HepG2 (cell line): Measurements from ENCODE around the gene ABCC3. TPM values are rescaled to one million over a fixed set of nuclear protein-coding genes. Genes with fewer than 3 reads are reported as not detected.

Experiments used
- CBX2 ChIP-seq, 2 experiments: fragments of 200-600 bp in 1 of 2; sonication (generic); formaldehyde crosslinking in 1 of 2; IDR thresholded peaks; 2 replicates each; pipeline versions ENCODE4 v1.7.0 to v1.8.1; 2018 to 2022; ENCODE audit warnings: low read depth in 2 of 2, low read length in 1 of 2, mild to moderate bottlenecking in 1 of 2, missing genetic modification reagents in 1 of 2
- ETV6 ChIP-seq: sonication (generic); formaldehyde crosslinking; conservative IDR thresholded peaks from 2 replicates; pipeline ENCODE4 v1.4.0; 2020; ENCODE audit warnings: missing genetic modification reagents
- GATAD2A ChIP-seq: IDR thresholded peaks from 2 replicates; pipeline ENCODE4 v1.6.1; 2016
- GPN1 ChIP-seq: sonication (generic); formaldehyde crosslinking; IDR thresholded peaks from 2 replicates; pipeline ENCODE4 v1.5.1; 2020; ENCODE audit warnings: missing genetic modification reagents, borderline replicate concordance
- HIVEP1 ChIP-seq: sonication (generic); formaldehyde crosslinking; IDR thresholded peaks from 2 replicates; pipeline ENCODE4 v1.4.0; 2020; ENCODE audit warnings: mild to moderate bottlenecking, missing genetic modification reagents
- MTERF4 ChIP-seq: sonication (generic); formaldehyde crosslinking; IDR thresholded peaks from 2 replicates; pipeline ENCODE4 v1.8.0; 2023; ENCODE audit warnings: mild to moderate bottlenecking, missing genetic modification reagents
- ONECUT2 ChIP-seq: sonication (generic); formaldehyde crosslinking; IDR thresholded peaks from 2 replicates; pipeline ENCODE4 v1.4.0; 2020; ENCODE audit warnings: missing genetic modification reagents
- PHB2 ChIP-seq: fragments of 450-650 bp; IDR thresholded peaks from 2 replicates; pipeline ENCODE4 v1.6.1; 2018; ENCODE audit not compliant: partially characterized antibody
- POLR2A ChIP-seq, 2 experiments: IDR thresholded peaks; 2 replicates each; pipeline ENCODE4 v1.6.1; 2011; ENCODE audit warnings: low read depth in 2 of 2, low read length in 2 of 2, mild to moderate bottlenecking in 1 of 2, moderate library complexity in 1 of 2; ENCODE audit not compliant: insufficient read depth in 1 of 2
- SIX1 ChIP-seq: sonication (generic); formaldehyde crosslinking; IDR thresholded peaks from 2 replicates; pipeline ENCODE4 v1.4.0; 2020; ENCODE audit warnings: missing genetic modification reagents, borderline replicate concordance
- SPEN ChIP-seq: sonication (generic); formaldehyde crosslinking; IDR thresholded peaks from 2 replicates; pipeline ENCODE4 v1.5.1; 2020; ENCODE audit warnings: low read depth, mild to moderate bottlenecking, missing genetic modification reagents
- SYNCRIP ChIP-seq: fragments of 200-400 bp; formaldehyde crosslinking; IDR thresholded peaks from 2 replicates; pipeline ENCODE4 v1.6.1; 2018; ENCODE audit warnings: mild to moderate bottlenecking, low read depth, low read length; ENCODE audit not compliant: insufficient read depth
- TBP ChIP-seq: sonication (generic); formaldehyde crosslinking; IDR thresholded peaks from 2 replicates; pipeline ENCODE4 v1.5.0; 2020; ENCODE audit warnings: missing genetic modification reagents
- ZNF512B ChIP-seq: sonication (generic); formaldehyde crosslinking; IDR thresholded peaks from 2 replicates; pipeline ENCODE4 v1.5.1; 2020; ENCODE audit warnings: missing genetic modification reagents, mild to moderate bottlenecking, borderline replicate concordance
- ZNF616 ChIP-seq: sonication (generic); formaldehyde crosslinking; IDR thresholded peaks from 2 replicates; pipeline ENCODE4 v1.5.0; 2020; ENCODE audit warnings: low read depth, mild to moderate bottlenecking, missing genetic modification reagents
- ZNF703 ChIP-seq: sonication (generic); formaldehyde crosslinking; IDR thresholded peaks from 2 replicates; pipeline ENCODE4 v1.5.1; 2020; ENCODE audit warnings: missing genetic modification reagents, mild to moderate bottlenecking, moderate library complexity, borderline replicate concordance
- polyA plus RNA-seq, 8 experiments: library from polyadenylated mRNA; depleted of rRNA in 3 of 8; stranded (reverse) in 7 of 8; unstranded in 1 of 8; fragments of >200 nt; fragmentation: Illumina TruSeq in 4 of 8; extraction: Trizol in 4 of 8; gene quantifications; 2 replicates each; pipeline versions ENCODE4 v1.2.1 to v1.2.3, GENCODE V29; 2011 to 2016; ENCODE audit warnings: low read depth in 4 of 8, missing spikeins in 1 of 8, mixed read lengths in 1 of 8; ENCODE audit not compliant: insufficient read depth in 1 of 8
- total RNA-seq, 5 experiments: library from RNA; depleted of rRNA; stranded (reverse); fragments of >200 nt; fragmentation: Illumina TruSeq; extraction: Trizol; gene quantifications; 2 replicates each; pipeline ENCODE4 v1.2.3, GENCODE V29; 2016; ENCODE audit warnings: low read depth in 1 of 5
- TF ChIP-seq, protein P1 (sequence below): sonication (generic); formaldehyde crosslinking; IDR thresholded peaks from 2 replicates; pipeline ENCODE4 v1.5.0; 2020; ENCODE audit warnings: missing genetic modification reagents, mild to moderate bottlenecking, borderline replicate concordance
- TF ChIP-seq, protein P2 (sequence below): fragments of 450-650 bp; IDR thresholded peaks from 2 replicates; pipeline ENCODE4 v1.6.1; 2017; ENCODE audit warnings: mild to moderate bottlenecking
- TF ChIP-seq, protein P3 (sequence below): IDR thresholded peaks from 2 replicates; pipeline ENCODE4 v1.6.1; 2018; ENCODE audit warnings: missing genetic modification reagents, mild to moderate bottlenecking, missing compliant biosample characterization

ABCC3 gene
- total and polyA plus RNA-seq, 2 of the 13 experiments (the other 11 are each of a cell fraction or from before 2014, with no cell fraction given), result 25.2 to 50.7 TPM

GRCh38 chr17:50635982-50636803 is 1.5 kb downstream of the ABCC3 start (continued):
- TF ChIP-seq, protein P1, sequence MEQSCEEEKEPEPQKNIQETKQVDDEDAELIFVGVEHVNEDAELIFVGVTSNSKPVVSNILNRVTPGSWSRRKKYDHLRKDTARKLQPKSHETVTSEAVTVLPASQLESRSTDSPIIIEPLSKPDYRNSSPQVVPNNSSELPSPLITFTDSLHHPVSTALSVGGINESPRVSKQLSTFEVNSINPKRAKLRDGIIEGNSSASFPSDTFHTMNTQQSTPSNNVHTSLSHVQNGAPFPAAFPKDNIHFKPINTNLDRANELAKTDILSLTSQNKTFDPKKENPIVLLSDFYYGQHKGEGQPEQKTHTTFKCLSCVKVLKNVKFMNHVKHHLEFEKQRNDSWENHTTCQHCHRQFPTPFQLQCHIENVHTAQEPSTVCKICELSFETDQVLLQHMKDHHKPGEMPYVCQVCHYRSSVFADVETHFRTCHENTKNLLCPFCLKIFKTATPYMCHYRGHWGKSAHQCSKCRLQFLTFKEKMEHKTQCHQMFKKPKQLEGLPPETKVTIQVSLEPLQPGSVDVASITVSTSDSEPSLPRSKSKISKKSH (CRISPR knock-in tag), result no peak; the same call in 1 of the 2 replicates
- TF ChIP-seq SIX1 (CRISPR knock-in tag) (no peak), GATAD2A (CRISPR knock-in tag) (peak; percentile 94), MTERF4 (CRISPR knock-in tag) (no peak), ZNF616 (CRISPR knock-in tag) (no peak), PHB2 (no peak), GPN1 (CRISPR knock-in tag) (no peak), SYNCRIP (no peak), ETV6 (CRISPR knock-in tag) (0 out of 2 replicates have a peak, but pooled peaks have one; percentile 38), ZNF703 (no peak), ZNF512B (CRISPR knock-in tag) (peak; percentile 75; the same call in 1 of the 2 replicates), POLR2A (IDR thresholded peaks at IDR 0.05; ENCODE audit: insufficient read depth in 1 of 2, low read depth in 2 of 2, low read length in 2 of 2) (peak in 1 of 2 experiments; percentile 45; a peak in 1 of 4 replicates), TBP (CRISPR knock-in tag) (no peak), HIVEP1 (CRISPR knock-in tag) (peak; percentile 46; the same call in 1 of the 2 replicates), SPEN (CRISPR knock-in tag) (peak; percentile 7; the same call in 1 of the 2 replicates), ONECUT2 (no peak), CBX2 (IDR thresholded peaks at IDR 0.05; ENCODE audit: low read depth, low read length) (no peak), CBX2 (CRISPR knock-in tag; IDR thresholded peaks at IDR 0.05; ENCODE audit: low read depth) (no peak)
- TF ChIP-seq, protein P2, sequence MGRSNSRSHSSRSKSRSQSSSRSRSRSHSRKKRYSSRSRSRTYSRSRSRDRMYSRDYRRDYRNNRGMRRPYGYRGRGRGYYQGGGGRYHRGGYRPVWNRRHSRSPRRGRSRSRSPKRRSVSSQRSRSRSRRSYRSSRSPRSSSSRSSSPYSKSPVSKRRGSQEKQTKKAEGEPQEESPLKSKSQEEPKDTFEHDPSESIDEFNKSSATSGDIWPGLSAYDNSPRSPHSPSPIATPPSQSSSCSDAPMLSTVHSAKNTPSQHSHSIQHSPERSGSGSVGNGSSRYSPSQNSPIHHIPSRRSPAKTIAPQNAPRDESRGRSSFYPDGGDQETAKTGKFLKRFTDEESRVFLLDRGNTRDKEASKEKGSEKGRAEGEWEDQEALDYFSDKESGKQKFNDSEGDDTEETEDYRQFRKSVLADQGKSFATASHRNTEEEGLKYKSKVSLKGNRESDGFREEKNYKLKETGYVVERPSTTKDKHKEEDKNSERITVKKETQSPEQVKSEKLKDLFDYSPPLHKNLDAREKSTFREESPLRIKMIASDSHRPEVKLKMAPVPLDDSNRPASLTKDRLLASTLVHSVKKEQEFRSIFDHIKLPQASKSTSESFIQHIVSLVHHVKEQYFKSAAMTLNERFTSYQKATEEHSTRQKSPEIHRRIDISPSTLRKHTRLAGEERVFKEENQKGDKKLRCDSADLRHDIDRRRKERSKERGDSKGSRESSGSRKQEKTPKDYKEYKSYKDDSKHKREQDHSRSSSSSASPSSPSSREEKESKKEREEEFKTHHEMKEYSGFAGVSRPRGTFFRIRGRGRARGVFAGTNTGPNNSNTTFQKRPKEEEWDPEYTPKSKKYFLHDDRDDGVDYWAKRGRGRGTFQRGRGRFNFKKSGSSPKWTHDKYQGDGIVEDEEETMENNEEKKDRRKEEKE, result no peak
- TF ChIP-seq, protein P3, sequence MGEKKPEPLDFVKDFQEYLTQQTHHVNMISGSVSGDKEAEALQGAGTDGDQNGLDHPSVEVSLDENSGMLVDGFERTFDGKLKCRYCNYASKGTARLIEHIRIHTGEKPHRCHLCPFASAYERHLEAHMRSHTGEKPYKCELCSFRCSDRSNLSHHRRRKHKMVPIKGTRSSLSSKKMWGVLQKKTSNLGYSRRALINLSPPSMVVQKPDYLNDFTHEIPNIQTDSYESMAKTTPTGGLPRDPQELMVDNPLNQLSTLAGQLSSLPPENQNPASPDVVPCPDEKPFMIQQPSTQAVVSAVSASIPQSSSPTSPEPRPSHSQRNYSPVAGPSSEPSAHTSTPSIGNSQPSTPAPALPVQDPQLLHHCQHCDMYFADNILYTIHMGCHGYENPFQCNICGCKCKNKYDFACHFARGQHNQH, result no peak; the same call in 1 of the 2 replicates
